DND-41 (cell line): ENCODE results near the gene ESYT3.

Source experiments
- ATAC-seq: fragments of 200-7000 bp; cut with Tn5 transposase; 3 replicates; pipeline ENCODE4 v1.9.1; 2021; ENCODE audit warnings: low read depth; ENCODE audit not compliant: insufficient read depth
- DNase-seq: peaks from one replicate; pipeline ENCODE4 v3.0.0-alpha.2; 2020
- H2AFZ ChIP-seq: 2 replicates; pipeline ENCODE4 v1.6.0; 2012; ENCODE audit warnings: low read depth, low read length
- H3K27ac ChIP-seq: 2 replicates; pipeline ENCODE4 v1.5.1; 2012; ENCODE audit warnings: low read length, inconsistent platforms
- H3K27me3 ChIP-seq: fragments of 200-600 bp; sonication (generic); 2 replicates; pipeline ENCODE4 v1.6.0; 2012; ENCODE audit warnings: low read length, mild to moderate bottlenecking, inconsistent platforms; ENCODE audit not compliant: insufficient read depth, poor library complexity
- H3K36me3 ChIP-seq: 2 replicates; pipeline ENCODE4 v1.5.1; 2012; ENCODE audit warnings: low read length, inconsistent platforms; ENCODE audit not compliant: insufficient read depth
- H3K4me1 ChIP-seq: 2 replicates; pipeline ENCODE4 v1.5.1; 2012; ENCODE audit warnings: mild to moderate bottlenecking, low read length; ENCODE audit not compliant: insufficient read depth
- H3K4me2 ChIP-seq: 2 replicates; pipeline ENCODE4 v1.6.0; 2012; ENCODE audit warnings: mild to moderate bottlenecking, moderate library complexity, low read length, inconsistent platforms; ENCODE audit not compliant: insufficient read depth
- H3K4me3 ChIP-seq, 2 experiments: fragments of 200-600 bp in 1 of 2; shearing (Covaris generic) in 1 of 2; 2 replicates each; pipeline ENCODE4 v1.5.1; 2012 to 2016; ENCODE audit warnings: inconsistent platforms in 2 of 2, low read length in 2 of 2, mild to moderate bottlenecking in 2 of 2, low read depth in 1 of 2, moderate library complexity in 1 of 2
- H3K79me2 ChIP-seq: 2 replicates; pipeline ENCODE4 v1.6.0; 2012; ENCODE audit warnings: low read length, inconsistent platforms; ENCODE audit not compliant: insufficient read depth
- H3K9ac ChIP-seq: 2 replicates; pipeline ENCODE4 v1.6.0; 2012; ENCODE audit warnings: low read depth, mild to moderate bottlenecking, inconsistent platforms, low read length, moderate library complexity
- H3K9me3 ChIP-seq: 2 replicates; pipeline ENCODE4 v1.5.1; 2012; ENCODE audit warnings: low read length, moderate library complexity, mild to moderate bottlenecking, inconsistent platforms; ENCODE audit not compliant: insufficient read depth, severe bottlenecking
- H4K20me1 ChIP-seq: 2 replicates; pipeline ENCODE4 v1.6.0; 2012; ENCODE audit warnings: low read length; ENCODE audit not compliant: insufficient read depth
- EZH2 ChIP-seq: IDR thresholded peaks from 3 replicates; pipeline ENCODE4 v1.6.1; 2012; ENCODE audit warnings: borderline replicate concordance, low read depth, mild to moderate bottlenecking, moderate library complexity, low read length, inconsistent platforms; ENCODE audit not compliant: severe bottlenecking
- TF ChIP-seq, protein P1 (sequence below): IDR thresholded peaks from 2 replicates; pipeline ENCODE4 v1.5.1; 2012; ENCODE audit warnings: borderline replicate concordance, low read length, moderate library complexity, mild to moderate bottlenecking; ENCODE audit not compliant: poor library complexity, severe bottlenecking; ENCODE audit errors: extremely low read depth

The ESYT3 gene

DNA sequence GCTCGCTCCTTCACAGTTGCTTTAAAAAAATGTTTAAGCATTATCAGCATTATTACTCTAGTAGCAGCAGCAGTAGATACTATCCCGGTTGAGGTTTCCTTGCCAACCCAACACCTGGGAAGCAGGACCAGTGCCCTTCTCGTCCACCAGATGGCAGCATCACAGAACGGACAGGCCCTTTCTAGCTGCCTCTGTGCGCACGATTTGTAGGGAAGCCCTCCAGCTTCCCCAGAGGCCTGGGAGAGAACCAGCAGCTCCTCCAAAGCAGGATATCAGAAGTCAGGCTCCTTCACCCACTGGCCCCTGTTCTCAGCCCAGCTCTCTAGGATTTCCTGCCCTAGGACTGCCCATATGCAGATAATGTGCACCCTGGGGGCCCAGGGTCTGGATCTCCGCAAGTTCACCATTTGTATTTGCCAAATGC, 16.8 kb upstream of the ESYT3 start:
- H3K4me3 ChIP-seq = no peak overlapping the region
- H3K79me2 ChIP-seq = no peaks in the 10 kb centered on the region
- H3K27ac ChIP-seq = no peak overlapping the region
- H3K27me3 ChIP-seq = peaks cover 10% of the 10 kb centered on the region
- peak; percentile 98 for ATAC-seq
- H3K36me3 ChIP-seq = no peaks in the 10 kb centered on the region
- H4K20me1 ChIP-seq = no peaks in the 10 kb centered on the region
- H3K4me1 ChIP-seq = peaks cover 3% of the 10 kb centered on the region; the same call in 1 of the 2 replicates
- peak overlapping the region; percentile 57; the same call in 1 of the 2 replicates for H2AFZ ChIP-seq
- DNase-seq = peak; percentile 76
- H3K9me3 ChIP-seq = no peaks in the 10 kb centered on the region
- H3K9ac ChIP-seq = no peak overlapping the region
- H3K4me2 ChIP-seq = no peak overlapping the region
- TF ChIP-seq EZH2 = no peak
- TF ChIP-seq, protein P1, sequence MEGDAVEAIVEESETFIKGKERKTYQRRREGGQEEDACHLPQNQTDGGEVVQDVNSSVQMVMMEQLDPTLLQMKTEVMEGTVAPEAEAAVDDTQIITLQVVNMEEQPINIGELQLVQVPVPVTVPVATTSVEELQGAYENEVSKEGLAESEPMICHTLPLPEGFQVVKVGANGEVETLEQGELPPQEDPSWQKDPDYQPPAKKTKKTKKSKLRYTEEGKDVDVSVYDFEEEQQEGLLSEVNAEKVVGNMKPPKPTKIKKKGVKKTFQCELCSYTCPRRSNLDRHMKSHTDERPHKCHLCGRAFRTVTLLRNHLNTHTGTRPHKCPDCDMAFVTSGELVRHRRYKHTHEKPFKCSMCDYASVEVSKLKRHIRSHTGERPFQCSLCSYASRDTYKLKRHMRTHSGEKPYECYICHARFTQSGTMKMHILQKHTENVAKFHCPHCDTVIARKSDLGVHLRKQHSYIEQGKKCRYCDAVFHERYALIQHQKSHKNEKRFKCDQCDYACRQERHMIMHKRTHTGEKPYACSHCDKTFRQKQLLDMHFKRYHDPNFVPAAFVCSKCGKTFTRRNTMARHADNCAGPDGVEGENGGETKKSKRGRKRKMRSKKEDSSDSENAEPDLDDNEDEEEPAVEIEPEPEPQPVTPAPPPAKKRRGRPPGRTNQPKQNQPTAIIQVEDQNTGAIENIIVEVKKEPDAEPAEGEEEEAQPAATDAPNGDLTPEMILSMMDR = peak; percentile 95

DNA sequence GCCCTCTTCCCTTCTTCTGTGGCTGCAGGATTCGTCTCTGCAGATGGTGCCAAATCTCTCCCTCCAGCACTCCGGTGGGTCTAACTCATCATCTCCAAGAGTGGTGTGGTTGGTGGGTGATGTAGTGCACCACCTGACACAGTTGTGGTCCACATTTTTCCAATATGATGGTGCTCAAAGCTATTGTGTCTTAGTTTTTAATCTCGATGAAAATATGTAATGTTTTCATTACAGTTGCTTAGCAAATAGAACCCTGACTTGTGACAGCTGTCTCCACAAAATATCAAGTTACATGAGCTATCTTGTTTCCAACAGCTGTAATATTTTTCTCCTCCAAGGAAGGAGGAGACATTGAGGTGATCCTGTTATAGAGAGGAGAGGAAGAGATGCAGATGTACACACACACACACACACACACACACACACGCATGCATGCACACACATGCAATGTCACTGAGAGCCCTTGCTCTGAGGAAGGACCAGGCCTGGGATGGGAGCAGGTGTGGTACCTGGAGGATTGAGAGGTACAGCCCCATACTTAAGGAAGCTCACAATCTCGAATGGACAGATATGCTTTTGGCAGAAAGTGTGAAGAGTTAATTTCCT, 15.7 kb upstream of the ESYT3 start:
- Histone ChIP-seq H3K4me1 (peaks cover 3% of the 10 kb centered on the region; the same call in 1 of the 2 replicates), H4K20me1 (no peaks in the 10 kb centered on the region), H3K79me2 (no peaks in the 10 kb centered on the region), H3K4me2 (no peak overlapping the region), H3K4me3 (no peak overlapping the region), H3K9me3 (no peaks in the 10 kb centered on the region), H3K27ac (no peak overlapping the region), H3K27me3 (peaks cover 3% of the 10 kb centered on the region), H3K36me3 (no peaks in the 10 kb centered on the region), H3K9ac (no peak overlapping the region), H2AFZ (no peak overlapping the region)
- DNase-seq = no peak
- TF ChIP-seq, protein P1 = no peak
- no peak for TF ChIP-seq EZH2
- no peak for ATAC-seq

DNA sequence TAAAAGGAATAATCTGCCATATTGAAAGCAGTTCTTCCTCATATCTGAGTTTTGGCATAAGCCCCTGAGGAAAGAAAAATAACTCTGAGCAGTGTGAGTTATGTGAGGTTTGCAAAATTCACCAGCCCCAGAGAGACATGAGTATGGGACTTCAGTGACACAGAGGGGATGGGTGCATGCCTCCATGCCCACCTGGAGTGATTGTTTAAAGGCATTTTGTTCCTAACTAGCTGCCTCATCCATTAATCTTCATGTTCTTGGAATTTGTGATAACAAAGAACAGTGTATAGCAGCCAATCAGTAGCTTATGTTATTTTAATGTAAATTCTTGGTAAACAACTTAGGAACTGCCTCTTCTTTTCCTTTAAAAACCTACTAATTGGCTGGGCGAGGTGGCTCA, 11.1 kb upstream of the ESYT3 start:
- Histone ChIP-seq H3K9me3 (no peaks in the 10 kb centered on the region), H3K79me2 (no peaks in the 10 kb centered on the region), H3K9ac (no peak overlapping the region), H4K20me1 (no peaks in the 10 kb centered on the region), H3K4me3 (no peak overlapping the region), H3K4me2 (no peak overlapping the region), H3K27ac (no peak overlapping the region), H3K27me3 (no peaks in the 10 kb centered on the region), H3K36me3 (no peaks in the 10 kb centered on the region), H3K4me1 (no peaks in the 10 kb centered on the region), H2AFZ (no peak overlapping the region)
- ATAC-seq (no peak), DNase-seq (no peak)
- no peak for TF ChIP-seq EZH2
- TF ChIP-seq, protein P1 = no peak

DNA sequence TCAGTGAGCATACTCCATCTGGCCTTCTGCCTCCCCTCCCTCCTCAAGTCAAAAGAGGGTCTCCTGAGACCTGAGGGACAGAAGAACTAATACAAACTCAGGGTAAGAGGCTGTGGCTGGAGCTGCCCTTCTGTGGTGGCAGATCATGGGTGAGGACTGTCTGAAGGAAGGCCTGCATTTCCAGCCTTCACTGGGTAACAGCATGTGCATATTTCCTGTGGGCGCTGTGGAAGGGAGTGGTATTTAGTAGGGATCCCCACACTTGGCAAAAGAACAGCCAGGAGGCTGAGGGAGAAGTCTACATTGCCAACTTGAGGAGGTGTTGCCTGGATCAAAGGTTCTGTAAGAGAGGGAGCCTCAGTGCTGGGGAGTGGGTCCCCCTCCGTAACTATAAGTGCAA, 10.1 kb upstream of the ESYT3 start:
- Histone ChIP-seq H2AFZ (no peak overlapping the region), H3K27me3 (no peaks in the 10 kb centered on the region), H3K79me2 (no peaks in the 10 kb centered on the region), H3K36me3 (no peaks in the 10 kb centered on the region), H3K4me3 (no peak overlapping the region), H3K27ac (no peak overlapping the region), H3K4me1 (no peaks in the 10 kb centered on the region), H4K20me1 (no peaks in the 10 kb centered on the region), H3K9me3 (no peaks in the 10 kb centered on the region), H3K4me2 (no peak overlapping the region), H3K9ac (no peak overlapping the region)
- DNase-seq = no peak
- no peak for ATAC-seq
- TF ChIP-seq, protein P1 = no peak
- no peak for TF ChIP-seq EZH2
